Left renal pelvis (tissue), 4 donors: ENCODE measurements around the gene MRPS18C. TPM values are rescaled to one million over a fixed set of nuclear protein-coding genes. Genes with fewer than 3 reads are reported as not detected.
A peak's percentile ranks its signal among the peaks of the same experiment; 100 is the strongest.

Source experiments
- DNase-seq, 4 donors: peaks; one replicate each; pipeline ENCODE4 v3.0.0-alpha.2; 2013; ENCODE audit warnings: low read depth in 4 of 4, low spot score in 3 of 4
- polyA plus RNA-seq, 4 donors: library from polyadenylated mRNA; unstranded; fragments of 120-200 nt; gene quantifications; one replicate each; pipeline ENCODE4 v1.2.1, GENCODE V29; 2013; ENCODE audit not compliant: insufficient read length in 4 of 4

Gene MRPS18C
- 10 to 100 TPM; 59.2 to 78.4 (median 60.2) TPM for polyA plus RNA-seq

- peak; percentile 98 to 99 (median 99) for DNase-seq
These were observed at the start of gene MRPS18C, which contains the start of gene HELQ for GRCh38 chr4:83455281-83456183. MRPS18C (plus strand) TSS chr4:83456058; CDS start chr4:83456078, 20 bp downstream. HELQ (minus strand) TSS chr4:83455823; CDS start chr4:83455693, 130 bp downstream.

- DNase-seq: peak; percentile 34 to 60 (median 52)
These were observed 47.0 kb upstream of the MRPS18C start for GRCh38 chr4:83408908-83409307.

GRCh38 chr4:83413676-83414075, 42.2 kb upstream of the MRPS18C start:
- no peak for DNase-seq

- no peak for DNase-seq
These were observed 38.3 kb upstream of the MRPS18C start for GRCh38 chr4:83417566-83417965.

GRCh38 chr4:83418211-83418610, 37.6 kb upstream of the MRPS18C start:
- no peak for DNase-seq

GRCh38 chr4:83431200-83431599, 24.7 kb upstream of the MRPS18C start:
- DNase-seq: no peak

GRCh38 chr4:83436680-83437079, 19.2 kb upstream of the MRPS18C start:
- no peak for DNase-seq

- DNase-seq: no peak
These were observed 17.1 kb upstream of the MRPS18C start for GRCh38 chr4:83438719-83439118.

- no peak for DNase-seq
These were observed 15.6 kb upstream of the MRPS18C start for GRCh38 chr4:83440148-83440814.

GRCh38 chr4:83440899-83441298, 15.0 kb upstream of the MRPS18C start:
- DNase-seq: no peak

- no peak for DNase-seq
These were observed 6.8 kb upstream of the MRPS18C start for GRCh38 chr4:83449009-83449408.

- DNase-seq: peak in 1 of 4 donors; percentile 0
These were observed 1.2 kb upstream of the MRPS18C start for GRCh38 chr4:83454686-83455085.

GRCh38 chr4:83456184-83456501, 285 bp downstream of the MRPS18C start:
- DNase-seq: no peak

- DNase-seq: no peak
These were observed 17.6 kb downstream of the MRPS18C start for GRCh38 chr4:83473423-83473822.

- no peak for DNase-seq
These were observed 18.1 kb downstream of the MRPS18C start for GRCh38 chr4:83473966-83474365.

GRCh38 chr4:83484500-83485461, 28.9 kb downstream of the MRPS18C start, which contains the start of gene ABRAXAS1:
ABRAXAS1 (minus strand) TSS chr4:83485100; CDS start chr4:83485072, 28 bp downstream.
- peak; percentile 80 to 88 (median 85) for DNase-seq

- DNase-seq: no peak
These were observed 30.7 kb downstream of the MRPS18C start for GRCh38 chr4:83486457-83487129.

- DNase-seq: no peak
These were observed 34.0 kb downstream of the MRPS18C start for GRCh38 chr4:83489711-83490326.

GRCh38 chr4:83490876-83491450, 35.1 kb downstream of the MRPS18C start:
- no peak for DNase-seq
